ENCODE measurements around the gene SOWAHD. TPM values are rescaled to one million over a fixed set of nuclear protein-coding genes. Genes with fewer than 3 reads are reported as not detected.

The SOWAHD gene
- polyA plus RNA-seq, 3 donors = 3.8 to 7.4 (median 4.0) TPM

DNA sequence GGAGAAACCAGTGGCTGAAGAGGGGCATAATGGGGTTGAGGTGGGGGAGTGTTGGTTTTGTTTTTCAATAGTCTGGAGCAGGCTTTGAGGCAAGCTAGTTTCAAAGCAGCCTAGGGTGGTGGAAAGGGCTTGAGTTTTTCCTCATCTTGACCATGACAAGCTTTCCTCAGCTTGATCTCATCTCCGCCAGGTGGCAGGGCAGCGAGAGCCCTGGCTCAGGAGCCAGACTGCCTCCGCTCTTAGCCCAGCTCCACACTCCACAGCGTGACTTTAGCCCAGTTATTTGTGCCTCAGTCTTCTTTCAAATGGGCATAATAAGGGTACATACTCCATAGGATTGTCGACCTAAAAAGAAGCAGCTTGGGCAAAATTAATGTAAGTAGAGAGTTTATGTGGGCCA lies 29.9 kb upstream of the SOWAHD start:
- Histone ChIP-seq H3K36me3 (replicated peaks in 1 of 2; ENCODE audit: control insufficient read depth in 1 of 2, insufficient read depth in 2 of 2, low read length in 2 of 2) (no peaks in the 10 kb centered on the region), H4K20me1 (ENCODE audit: insufficient read depth, low read length) (no peaks in the 10 kb centered on the region), H3K27me3 (ENCODE audit: control insufficient read depth in 2 of 2, insufficient read depth in 2 of 2, low read length in 2 of 2) (no peaks in the 10 kb centered on the region), H3K79me2 (ENCODE audit: insufficient read depth, low read length) (no peaks in the 10 kb centered on the region), H3K27ac (ENCODE audit: low read depth in 1 of 2, low read length in 2 of 2) (no peak overlapping the region), H3K4me3 (replicated peaks in 1 of 3; ENCODE audit: low read depth in 2 of 3, low read length in 3 of 3) (no peak overlapping the region), H3K9me3 (replicated peaks in 1 of 2; ENCODE audit: control insufficient read depth in 1 of 2, insufficient read depth in 1 of 2, low read length in 2 of 2) (no peaks in the 10 kb centered on the region), H2AFZ (ENCODE audit: insufficient read depth, low read depth, low read length, poor library complexity, severe bottlenecking) (no peak overlapping the region), H3K9ac (ENCODE audit: insufficient read depth, low read length, poor library complexity, severe bottlenecking) (no peak overlapping the region), H3K4me2 (replicated peaks; ENCODE audit: extremely low read depth, low read length, poor library complexity, severe bottlenecking) (no peak overlapping the region), H3K4me1 (ENCODE audit: control insufficient read depth in 1 of 2, insufficient read depth in 2 of 2, low read length in 2 of 2) (no peaks in the 10 kb centered on the region)
- Mint-ChIP-seq H3K4me3 (no peak overlapping the region), H3K27me3 (ENCODE audit: low read depth in 3 of 3) (peaks cover 0 to 22% (median 0%) of the 10 kb centered on the region in 3 donors), H3K36me3 (no peaks in the 10 kb centered on the region), H3K4me1 (peaks cover 3% of the 10 kb centered on the region), H3K27ac (peak overlapping the region in 1 of 7 donors; percentile 41), H3K9me3 (no peaks in the 10 kb centered on the region)
- intact Hi-C loops (cut with micrococcal nuclease) = no loop called here
- no peak for DNase-seq
- WGBS (ENCODE audit: insufficient coverage) = no CpG with 5 or more reads among the region's 5 CpGs
- TF ChIP-seq, protein P1, sequence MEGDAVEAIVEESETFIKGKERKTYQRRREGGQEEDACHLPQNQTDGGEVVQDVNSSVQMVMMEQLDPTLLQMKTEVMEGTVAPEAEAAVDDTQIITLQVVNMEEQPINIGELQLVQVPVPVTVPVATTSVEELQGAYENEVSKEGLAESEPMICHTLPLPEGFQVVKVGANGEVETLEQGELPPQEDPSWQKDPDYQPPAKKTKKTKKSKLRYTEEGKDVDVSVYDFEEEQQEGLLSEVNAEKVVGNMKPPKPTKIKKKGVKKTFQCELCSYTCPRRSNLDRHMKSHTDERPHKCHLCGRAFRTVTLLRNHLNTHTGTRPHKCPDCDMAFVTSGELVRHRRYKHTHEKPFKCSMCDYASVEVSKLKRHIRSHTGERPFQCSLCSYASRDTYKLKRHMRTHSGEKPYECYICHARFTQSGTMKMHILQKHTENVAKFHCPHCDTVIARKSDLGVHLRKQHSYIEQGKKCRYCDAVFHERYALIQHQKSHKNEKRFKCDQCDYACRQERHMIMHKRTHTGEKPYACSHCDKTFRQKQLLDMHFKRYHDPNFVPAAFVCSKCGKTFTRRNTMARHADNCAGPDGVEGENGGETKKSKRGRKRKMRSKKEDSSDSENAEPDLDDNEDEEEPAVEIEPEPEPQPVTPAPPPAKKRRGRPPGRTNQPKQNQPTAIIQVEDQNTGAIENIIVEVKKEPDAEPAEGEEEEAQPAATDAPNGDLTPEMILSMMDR (IDR thresholded peaks at IDR 0.05) = no peak

GRCh38 chrX:119729408-119730201 lies 28.8 kb upstream of the SOWAHD start:
- Mint-ChIP-seq H3K27me3 (ENCODE audit: low read depth in 3 of 3) (peaks cover 0 to 22% (median 0%) of the 10 kb centered on the region in 3 donors), H3K9me3 (no peaks in the 10 kb centered on the region), H3K36me3 (no peaks in the 10 kb centered on the region), H3K4me1 (peaks cover 5% of the 10 kb centered on the region), H3K4me3 (no peak overlapping the region), H3K27ac (peak overlapping the region; percentile 11 to 80 (median 50))
- TF ChIP-seq, protein P1 (IDR thresholded peaks at IDR 0.05) = peak; percentile 57
- no CpG with 5 or more reads among the region's 14 CpGs for WGBS (ENCODE audit: insufficient coverage)
- Histone ChIP-seq H3K27ac (ENCODE audit: low read depth in 1 of 2, low read length in 2 of 2) (no peak overlapping the region), H3K4me1 (ENCODE audit: control insufficient read depth in 1 of 2, insufficient read depth in 2 of 2, low read length in 2 of 2) (peaks cover 1 to 4% of the 10 kb centered on the region in 2 donors), H3K4me2 (replicated peaks; ENCODE audit: extremely low read depth, low read length, poor library complexity, severe bottlenecking) (peak overlapping the region; percentile 29), H3K9ac (ENCODE audit: insufficient read depth, low read length, poor library complexity, severe bottlenecking) (no peak overlapping the region), H3K79me2 (ENCODE audit: insufficient read depth, low read length) (no peaks in the 10 kb centered on the region), H3K27me3 (ENCODE audit: control insufficient read depth in 2 of 2, insufficient read depth in 2 of 2, low read length in 2 of 2) (no peaks in the 10 kb centered on the region), H3K36me3 (replicated peaks in 1 of 2; ENCODE audit: control insufficient read depth in 1 of 2, insufficient read depth in 2 of 2, low read length in 2 of 2) (no peaks in the 10 kb centered on the region), H4K20me1 (ENCODE audit: insufficient read depth, low read length) (no peaks in the 10 kb centered on the region), H3K4me3 (replicated peaks in 1 of 3; ENCODE audit: low read depth in 2 of 3, low read length in 3 of 3) (no peak overlapping the region), H3K9me3 (replicated peaks in 1 of 2; ENCODE audit: control insufficient read depth in 1 of 2, insufficient read depth in 1 of 2, low read length in 2 of 2) (no peaks in the 10 kb centered on the region), H2AFZ (ENCODE audit: insufficient read depth, low read depth, low read length, poor library complexity, severe bottlenecking) (peak overlapping the region; percentile 10)
- peak; percentile 72 to 84 (median 78) for DNase-seq
- intact Hi-C loops (cut with micrococcal nuclease) = no loop called here
